ENCODE measurements around the gene TMEM183A.

- TF ChIP-seq, protein P1, sequence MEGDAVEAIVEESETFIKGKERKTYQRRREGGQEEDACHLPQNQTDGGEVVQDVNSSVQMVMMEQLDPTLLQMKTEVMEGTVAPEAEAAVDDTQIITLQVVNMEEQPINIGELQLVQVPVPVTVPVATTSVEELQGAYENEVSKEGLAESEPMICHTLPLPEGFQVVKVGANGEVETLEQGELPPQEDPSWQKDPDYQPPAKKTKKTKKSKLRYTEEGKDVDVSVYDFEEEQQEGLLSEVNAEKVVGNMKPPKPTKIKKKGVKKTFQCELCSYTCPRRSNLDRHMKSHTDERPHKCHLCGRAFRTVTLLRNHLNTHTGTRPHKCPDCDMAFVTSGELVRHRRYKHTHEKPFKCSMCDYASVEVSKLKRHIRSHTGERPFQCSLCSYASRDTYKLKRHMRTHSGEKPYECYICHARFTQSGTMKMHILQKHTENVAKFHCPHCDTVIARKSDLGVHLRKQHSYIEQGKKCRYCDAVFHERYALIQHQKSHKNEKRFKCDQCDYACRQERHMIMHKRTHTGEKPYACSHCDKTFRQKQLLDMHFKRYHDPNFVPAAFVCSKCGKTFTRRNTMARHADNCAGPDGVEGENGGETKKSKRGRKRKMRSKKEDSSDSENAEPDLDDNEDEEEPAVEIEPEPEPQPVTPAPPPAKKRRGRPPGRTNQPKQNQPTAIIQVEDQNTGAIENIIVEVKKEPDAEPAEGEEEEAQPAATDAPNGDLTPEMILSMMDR (IDR thresholded peaks at IDR 0.05; ENCODE audit: insufficient read depth, low read length, poor library complexity, severe bottlenecking) = no peak
- no peak for TF ChIP-seq EZH2phosphoT487 (conservative IDR thresholded peaks at IDR 0.05; ENCODE audit: low read length)
These were observed 64.9 kb downstream of the TMEM183A start for GRCh38 chr1:203072002-203072602.
